Measurements from ENCODE around the gene ATXN1.

The ATXN1 gene

GRCh38 chr6:16761471-16762267, 409 bp upstream of the ATXN1 start:
- peak; percentile 92 for DNase-seq

GRCh38 chr6:16759646-16760515, 1.4 kb downstream of the ATXN1 start:
- DNase-seq: peak; percentile 90

GRCh38 chr6:16759181-16759645, 2.0 kb downstream of the ATXN1 start:
- DNase-seq: no peak

- no peak for DNase-seq
These were observed 2.9 kb downstream of the ATXN1 start for GRCh38 chr6:16758163-16758975.

GRCh38 chr6:16757332-16757731, 3.9 kb downstream of the ATXN1 start:
- DNase-seq: no peak

- DNase-seq: no peak
These were observed 4.5 kb downstream of the ATXN1 start for GRCh38 chr6:16756660-16757255.

GRCh38 chr6:16755544-16755943, 5.7 kb downstream of the ATXN1 start:
- no peak for DNase-seq

- no peak for DNase-seq
These were observed 6.4 kb downstream of the ATXN1 start for GRCh38 chr6:16754876-16755275.

GRCh38 chr6:16754274-16754673, 7.0 kb downstream of the ATXN1 start:
- no peak for DNase-seq

- DNase-seq: no peak
These were observed 7.9 kb downstream of the ATXN1 start for GRCh38 chr6:16753341-16753740.

GRCh38 chr6:16752206-16752866, 8.9 kb downstream of the ATXN1 start:
- no peak for DNase-seq

GRCh38 chr6:16751251-16751946, 9.9 kb downstream of the ATXN1 start:
- no peak for DNase-seq

GRCh38 chr6:16750566-16750965, 10.7 kb downstream of the ATXN1 start:
- DNase-seq: no peak

- DNase-seq: no peak
These were observed 11.5 kb downstream of the ATXN1 start for GRCh38 chr6:16749516-16750485.

- DNase-seq: no peak
These were observed 13.3 kb downstream of the ATXN1 start for GRCh38 chr6:16748025-16748319.

GRCh38 chr6:16747232-16748024, 13.8 kb downstream of the ATXN1 start:
- DNase-seq: no peak

GRCh38 chr6:16746812-16747211, 14.4 kb downstream of the ATXN1 start:
- DNase-seq: no peak

- DNase-seq: no peak
These were observed 14.9 kb downstream of the ATXN1 start for GRCh38 chr6:16746401-16746800.

GRCh38 chr6:16743664-16744210, 17.5 kb downstream of the ATXN1 start:
- DNase-seq: no peak

Measured in NK-92 treated with Interleukin-12 subunit alpha and Interleukin-12 subunit beta, amount 100 ng/mL, for 24 hours (cell line).